A549 treated with Mapracorat at 1 μM for 4 hours (cell line): ENCODE data around the gene ALKBH7. TPM values are rescaled to one million over a fixed set of nuclear protein-coding genes. Genes with fewer than 3 reads are reported as not detected.

Experiments used
- total RNA-seq: library from RNA; stranded (reverse); fragments of 200-300 nt; extraction: Qiagen RNA extraction; gene quantifications from 5 replicates; pipeline ENCODE4 v1.2.3, GENCODE V29; 2022

Gene ALKBH7, protein sequence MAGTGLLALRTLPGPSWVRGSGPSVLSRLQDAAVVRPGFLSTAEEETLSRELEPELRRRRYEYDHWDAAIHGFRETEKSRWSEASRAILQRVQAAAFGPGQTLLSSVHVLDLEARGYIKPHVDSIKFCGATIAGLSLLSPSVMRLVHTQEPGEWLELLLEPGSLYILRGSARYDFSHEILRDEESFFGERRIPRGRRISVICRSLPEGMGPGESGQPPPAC
- total RNA-seq: 19.0 to 38.7 TPM (median 36.4 TPM) in 5 replicates

DNA sequence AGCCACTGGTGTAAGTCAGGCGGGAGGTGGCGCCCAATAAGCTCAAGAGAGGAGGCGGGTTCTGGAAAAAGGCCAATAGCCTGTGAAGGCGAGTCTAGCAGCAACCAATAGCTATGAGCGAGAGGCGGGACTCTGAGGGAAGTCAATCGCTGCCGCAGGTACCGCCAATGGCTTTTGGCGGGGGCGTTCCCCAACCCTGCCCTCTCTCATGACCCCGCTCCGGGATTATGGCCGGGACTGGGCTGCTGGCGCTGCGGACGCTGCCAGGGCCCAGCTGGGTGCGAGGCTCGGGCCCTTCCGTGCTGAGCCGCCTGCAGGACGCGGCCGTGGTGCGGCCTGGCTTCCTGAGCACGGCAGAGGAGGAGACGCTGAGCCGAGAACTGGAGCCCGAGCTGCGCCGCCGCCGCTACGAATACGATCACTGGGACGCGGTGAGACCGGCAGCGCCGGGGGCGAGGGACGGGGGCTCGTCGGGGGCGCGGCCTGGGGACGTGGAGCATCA, at the start of gene ALKBH7:
ALKBH7 (plus strand) TSS at position 201 of the 502 bp plus-strand sequence; CDS start at position 228, 27 bp downstream.

DNA sequence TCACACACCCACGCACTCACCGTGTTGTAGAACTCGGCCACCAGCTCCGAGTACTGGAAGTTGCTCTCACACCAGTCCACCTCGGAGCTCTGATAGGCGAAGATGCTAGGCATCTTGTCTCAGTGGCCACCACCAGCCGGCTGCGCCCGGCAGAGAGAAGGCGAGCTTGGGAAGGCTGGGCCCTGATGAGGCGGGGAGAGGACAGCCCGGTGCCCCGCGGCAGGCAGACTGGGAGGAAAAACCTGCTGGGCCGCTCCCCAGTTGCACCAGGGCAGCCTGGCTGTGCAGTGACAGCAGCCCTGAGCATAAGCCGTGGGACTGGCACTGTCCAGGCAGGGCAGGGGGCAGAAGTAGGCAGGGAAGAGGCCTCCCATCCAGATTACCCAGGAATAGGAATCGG, 39.2 kb upstream of the ALKBH7 start, which contains the start of gene ACER1:
ACER1 (minus strand) TSS at position 174 of the 400 bp plus-strand sequence; CDS start at position 113, 61 bp downstream.

DNA sequence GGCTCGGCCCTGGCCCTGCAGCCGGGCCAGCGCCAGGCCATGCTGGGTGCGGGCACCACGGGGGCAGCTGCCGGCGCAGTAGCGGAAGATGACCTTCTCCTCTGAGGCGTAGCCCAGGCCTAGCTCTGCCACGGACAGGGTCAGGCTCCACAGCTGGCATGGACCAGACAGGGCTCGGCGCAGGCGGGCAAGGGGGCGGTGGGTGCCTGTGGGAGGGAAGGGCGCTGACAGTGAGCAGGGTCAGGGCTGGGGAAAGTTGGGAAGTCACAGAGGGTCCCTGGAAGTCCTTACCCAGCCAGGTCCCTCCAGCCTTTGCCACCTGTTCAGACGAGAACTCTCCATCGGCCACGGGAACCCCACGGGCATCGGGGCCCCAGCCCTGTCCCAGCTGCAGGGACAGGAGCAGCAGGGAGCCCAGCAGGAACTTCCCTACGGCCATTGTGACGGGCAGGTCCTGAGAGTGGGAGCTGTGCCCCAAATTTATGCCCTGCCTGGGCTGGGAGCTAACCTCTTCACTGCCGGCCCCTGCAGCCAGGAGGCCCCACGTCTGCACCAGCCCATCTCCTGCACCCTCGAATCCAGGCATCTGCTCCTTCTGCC, 2.9 kb downstream of the ALKBH7 start, which contains the start of gene PSPN:
PSPN (minus strand) TSS at position 523 of the 600 bp plus-strand sequence; CDS start at position 439, 84 bp downstream.

DNA sequence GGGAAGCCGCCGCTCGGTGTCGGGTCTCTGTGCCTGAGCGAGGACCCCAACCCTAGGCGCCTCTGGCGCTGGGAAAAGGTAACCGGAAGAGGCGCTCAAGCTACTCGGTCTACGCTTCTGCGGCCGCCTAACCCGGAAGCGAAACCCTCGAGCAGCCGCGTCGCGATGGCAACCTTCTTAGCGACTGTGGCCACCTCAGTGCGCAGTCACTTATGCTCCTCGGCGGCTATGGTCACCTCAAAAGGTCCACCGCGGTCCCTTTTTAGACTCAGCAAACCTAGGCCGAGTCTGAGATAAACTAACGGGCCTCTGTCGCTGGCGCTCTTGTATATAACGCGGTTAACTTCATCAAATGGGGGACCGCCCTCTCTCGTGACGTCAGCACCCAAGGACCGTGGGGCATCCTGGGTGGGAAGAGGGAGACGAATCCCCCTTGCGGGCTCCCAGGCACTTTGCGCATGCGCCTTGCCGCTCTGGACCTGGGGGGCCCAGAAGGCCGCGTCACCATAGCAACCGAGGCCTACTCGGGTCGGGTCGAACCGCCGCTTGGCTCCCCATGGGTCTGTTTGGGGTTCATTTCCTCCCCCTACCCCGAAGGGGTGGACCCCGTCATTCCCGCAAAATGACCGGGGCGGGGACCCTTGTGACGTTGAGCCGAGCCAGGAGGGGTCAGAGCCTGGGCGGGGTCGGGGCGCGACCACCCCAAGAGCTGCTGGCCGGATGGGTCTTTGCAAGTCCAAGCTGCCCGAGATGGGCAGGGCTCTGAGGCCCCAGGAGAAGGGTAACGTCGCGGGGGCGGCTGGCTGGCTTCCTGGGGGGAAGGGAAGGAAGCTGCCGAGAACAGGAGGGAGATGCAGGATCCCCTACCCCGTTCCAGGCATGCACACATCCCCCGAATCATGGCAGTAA, 20.7 kb downstream of the ALKBH7 start, which contains the start of gene GTF2F1:
GTF2F1 (minus strand) TSS at position 91 of the 909 bp plus-strand sequence. CDS start 169 bp downstream, outside the sequence.

DNA sequence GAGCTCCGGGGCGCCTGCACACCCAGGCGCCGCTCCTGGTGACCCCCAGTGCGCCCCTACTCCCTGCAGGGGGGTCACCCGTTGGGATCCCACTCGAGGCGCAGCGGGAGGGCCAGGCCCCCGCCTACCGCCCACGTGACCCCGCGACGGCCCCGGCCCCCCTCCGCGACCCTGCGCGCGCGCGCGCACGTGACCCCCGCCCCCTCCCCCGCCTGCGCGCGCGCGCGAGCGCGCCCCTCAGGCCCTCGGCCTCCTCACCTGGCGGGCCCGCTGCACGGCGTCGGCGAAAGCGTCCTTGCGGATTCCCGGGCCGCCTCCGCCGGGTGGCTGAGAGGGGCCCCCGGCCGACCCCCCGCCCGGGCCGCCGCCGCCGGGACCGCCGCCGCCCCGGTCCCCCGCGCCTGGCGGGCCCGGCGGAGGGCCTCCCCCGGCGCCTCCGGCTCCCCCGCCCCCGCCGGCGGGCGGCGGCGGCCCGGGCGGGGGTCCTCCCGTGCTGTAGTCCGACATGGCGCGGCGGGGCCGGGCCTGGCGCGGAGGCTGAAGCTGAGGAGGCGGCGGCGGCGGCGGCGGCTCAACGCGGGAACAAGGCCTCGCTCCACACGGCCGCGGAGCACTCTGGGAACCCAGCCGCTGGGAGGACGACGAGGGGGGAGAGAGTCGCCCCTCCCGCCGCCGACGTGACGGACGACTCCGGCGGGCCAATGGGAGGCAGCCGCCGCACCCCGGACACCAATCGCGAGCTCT, 51.8 kb downstream of the ALKBH7 start, which contains the start of gene KHSRP:
KHSRP (minus strand) TSS at position 617 of the 744 bp plus-strand sequence; CDS start at position 507, 110 bp downstream.

Other genes starting within 250 kb of the ALKBH7 start
- not detected in 5 replicates for gene ACSBG2, start 237.1 kb upstream of the ALKBH7 start, total RNA-seq
- gene MLLT1, start 92.8 kb upstream of the ALKBH7 start, total RNA-seq: 14.8 to 22.9 TPM (median 22.0 TPM) in 5 replicates
- not detected in 5 replicates for gene ACER1, start 39.2 kb upstream of the ALKBH7 start, total RNA-seq
- 45.3 to 80.1 TPM (median 73.9 TPM) in 5 replicates for gene CLPP, start 11.3 kb upstream of the ALKBH7 start, total RNA-seq
- gene PSPN, start 3.1 kb downstream of the ALKBH7 start, total RNA-seq: 0.49 to 1.4 TPM (median 0.70 TPM) in 5 replicates
- gene GTF2F1, start 20.4 kb downstream of the ALKBH7 start, total RNA-seq: 55.0 to 61.2 TPM (median 58.0 TPM) in 5 replicates
- gene KHSRP, start 52.0 kb downstream of the ALKBH7 start, total RNA-seq: 182 to 207 TPM (median 198 TPM) in 5 replicates
- gene SLC25A41, start 61.0 kb downstream of the ALKBH7 start, total RNA-seq: 0.11 to 0.20 TPM (median 0.17 TPM) in 4 of 5 replicates, not detected in the other
- gene SLC25A23, start 87.0 kb downstream of the ALKBH7 start, total RNA-seq: 15.3 to 19.4 TPM (median 18.5 TPM) in 5 replicates
- 3.1 to 5.0 TPM (median 4.8 TPM) in 5 replicates for gene CRB3, start 91.5 kb downstream of the ALKBH7 start, total RNA-seq
- 0.22 to 0.33 TPM (median 0.24 TPM) in 5 replicates for gene DENND1C, start 109.0 kb downstream of the ALKBH7 start, total RNA-seq
- gene TUBB4A, start 129.5 kb downstream of the ALKBH7 start, total RNA-seq: 6.0 to 7.6 TPM (median 6.5 TPM) in 5 replicates
- 2.9 to 6.0 TPM (median 4.5 TPM) in 5 replicates for gene TNFSF9, start 158.2 kb downstream of the ALKBH7 start, total RNA-seq
- 14.3 to 24.3 TPM (median 22.8 TPM) in 5 replicates for gene CD70, start 218.4 kb downstream of the ALKBH7 start, total RNA-seq